ENCODE results near the gene EBF3. TPM values are rescaled to one million over a fixed set of nuclear protein-coding genes. Genes with fewer than 3 reads are reported as not detected.

EBF3 gene
- total RNA-seq, 4 donors from 2014 or later = 1.4 to 4.2 (median 2.4) TPM

DNA sequence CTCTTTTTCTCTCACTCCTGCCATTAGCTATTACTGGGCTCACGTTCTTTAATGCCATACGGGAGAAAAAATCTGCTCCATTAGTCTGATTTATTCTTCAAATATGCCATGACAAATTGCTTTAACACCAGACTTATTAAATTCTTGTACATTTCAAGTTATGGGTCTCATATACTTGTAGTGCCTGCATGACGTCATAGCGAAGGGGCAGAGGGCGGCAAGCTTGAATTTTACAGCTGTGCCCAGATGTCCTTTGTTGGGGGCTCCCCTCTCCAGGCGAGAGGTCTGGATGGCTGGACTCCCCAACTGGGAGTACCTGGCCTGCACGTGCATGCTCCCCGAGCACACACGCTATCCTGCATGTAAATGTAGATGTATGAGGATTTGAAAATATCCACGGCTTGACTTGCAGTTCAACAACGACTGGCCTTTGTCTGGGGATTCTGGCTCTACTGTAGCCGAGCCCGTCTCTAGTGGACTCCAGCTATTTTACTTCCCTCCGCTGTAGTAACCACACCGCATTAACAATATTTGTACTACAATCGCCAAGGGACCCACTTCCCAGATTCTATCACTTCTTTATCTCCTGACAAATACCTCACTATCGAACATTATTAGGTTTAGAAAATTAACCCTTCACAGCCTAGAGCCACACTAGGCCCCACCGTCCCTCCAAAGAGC, 79.5 kb downstream of the EBF3 start:
- WGBS = 85% methylated on average over 18 of the region's 18 CpGs
- DNase-seq (ENCODE audit: low spot score in 2 of 2) = no peak
- TF ChIP-seq POLR2AphosphoS5 (IDR thresholded peaks at IDR 0.05) (no peak), EP300 (IDR thresholded peaks at IDR 0.05) (no peak), POLR2A (IDR thresholded peaks at IDR 0.05) (no peak)
- TF ChIP-seq, protein P1, sequence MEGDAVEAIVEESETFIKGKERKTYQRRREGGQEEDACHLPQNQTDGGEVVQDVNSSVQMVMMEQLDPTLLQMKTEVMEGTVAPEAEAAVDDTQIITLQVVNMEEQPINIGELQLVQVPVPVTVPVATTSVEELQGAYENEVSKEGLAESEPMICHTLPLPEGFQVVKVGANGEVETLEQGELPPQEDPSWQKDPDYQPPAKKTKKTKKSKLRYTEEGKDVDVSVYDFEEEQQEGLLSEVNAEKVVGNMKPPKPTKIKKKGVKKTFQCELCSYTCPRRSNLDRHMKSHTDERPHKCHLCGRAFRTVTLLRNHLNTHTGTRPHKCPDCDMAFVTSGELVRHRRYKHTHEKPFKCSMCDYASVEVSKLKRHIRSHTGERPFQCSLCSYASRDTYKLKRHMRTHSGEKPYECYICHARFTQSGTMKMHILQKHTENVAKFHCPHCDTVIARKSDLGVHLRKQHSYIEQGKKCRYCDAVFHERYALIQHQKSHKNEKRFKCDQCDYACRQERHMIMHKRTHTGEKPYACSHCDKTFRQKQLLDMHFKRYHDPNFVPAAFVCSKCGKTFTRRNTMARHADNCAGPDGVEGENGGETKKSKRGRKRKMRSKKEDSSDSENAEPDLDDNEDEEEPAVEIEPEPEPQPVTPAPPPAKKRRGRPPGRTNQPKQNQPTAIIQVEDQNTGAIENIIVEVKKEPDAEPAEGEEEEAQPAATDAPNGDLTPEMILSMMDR (IDR thresholded peaks at IDR 0.05) = no peak
- Histone ChIP-seq H3K27me3 (no peaks in the 10 kb centered on the region), H3K4me3 (no peak overlapping the region), H3K4me1 (no peaks in the 10 kb centered on the region), H3K9me3 (no peaks in the 10 kb centered on the region), H3K36me3 (no peaks in the 10 kb centered on the region), H3K27ac (no peak overlapping the region)

DNA sequence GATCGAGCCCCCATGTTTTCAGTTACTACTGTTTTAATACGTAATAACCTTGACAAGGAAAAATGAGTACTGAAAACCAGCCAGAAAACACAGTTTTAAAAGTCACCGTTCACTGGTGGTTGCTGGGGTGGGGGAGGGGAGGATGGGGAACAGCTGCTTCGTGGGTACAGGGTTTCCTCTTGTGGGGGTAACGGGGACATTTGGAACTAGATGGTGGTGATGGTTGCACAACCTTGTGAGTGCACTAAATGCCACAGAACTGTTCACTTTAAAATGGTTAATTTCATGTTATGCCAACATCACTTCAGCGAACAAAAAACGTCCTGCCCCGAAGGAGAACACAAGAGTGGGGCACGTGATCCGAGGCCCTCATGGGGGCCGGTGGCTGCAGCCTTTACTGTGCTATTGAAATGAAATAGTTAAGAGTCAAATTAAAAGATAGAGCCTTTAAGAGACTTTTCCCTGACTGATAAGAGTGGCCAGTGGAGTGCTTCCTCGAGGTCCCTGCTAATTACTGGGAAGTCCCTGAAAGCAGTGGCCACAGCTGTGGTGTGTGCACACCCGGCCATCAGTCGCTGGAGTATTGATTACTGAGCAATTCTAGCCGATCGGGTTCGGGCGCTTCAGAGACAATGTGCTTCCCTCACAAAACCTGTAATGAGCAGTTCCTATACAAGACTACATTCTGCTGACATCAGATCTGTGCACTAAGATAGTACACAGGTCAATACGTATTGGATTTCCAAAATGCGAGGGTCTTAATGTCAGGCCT, 80.3 kb downstream of the EBF3 start:
- no peaks in the 10 kb centered on the region for H3K9me3 ChIP-seq
- no peaks in the 10 kb centered on the region for H3K4me1 ChIP-seq
- H3K27ac ChIP-seq = no peak overlapping the region
- H3K36me3 ChIP-seq = no peaks in the 10 kb centered on the region
- TF ChIP-seq POLR2A (IDR thresholded peaks at IDR 0.05) (no peak), POLR2AphosphoS5 (IDR thresholded peaks at IDR 0.05) (no peak), EP300 (IDR thresholded peaks at IDR 0.05) (no peak)
- TF ChIP-seq, protein P1 (IDR thresholded peaks at IDR 0.05) = no peak
- 72% methylated on average over 19 of the region's 20 CpGs for WGBS
- H3K4me3 ChIP-seq = no peak overlapping the region
- no peak for DNase-seq (ENCODE audit: low spot score in 2 of 2)
- no peaks in the 10 kb centered on the region for H3K27me3 ChIP-seq

DNA sequence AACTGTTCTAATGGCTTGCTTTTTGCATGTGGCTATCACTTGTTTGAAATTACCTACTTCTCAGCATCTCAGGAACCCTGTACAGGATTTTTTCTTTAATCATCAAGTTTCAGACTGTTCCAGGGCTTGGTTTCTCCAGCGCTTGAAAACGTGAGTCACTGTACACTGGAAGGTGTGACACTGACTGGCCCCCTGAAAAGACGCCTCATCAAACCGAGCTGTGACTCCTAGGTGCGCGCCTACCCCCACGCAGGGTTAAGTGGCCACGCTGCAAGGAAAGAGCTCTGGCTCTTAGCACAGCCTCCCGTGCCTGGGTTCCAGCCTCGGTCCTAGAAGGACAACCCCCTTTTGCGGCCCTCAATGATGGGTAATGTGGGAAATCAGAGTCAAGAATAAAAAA, 81.0 kb downstream of the EBF3 start:
- Histone ChIP-seq H3K4me1 (no peaks in the 10 kb centered on the region), H3K9me3 (no peaks in the 10 kb centered on the region), H3K27me3 (no peaks in the 10 kb centered on the region), H3K27ac (no peak overlapping the region), H3K36me3 (no peaks in the 10 kb centered on the region), H3K4me3 (no peak overlapping the region)
- WGBS = 85% methylated on average over 11 of the region's 11 CpGs
- no peak for DNase-seq (ENCODE audit: low spot score in 2 of 2)
- TF ChIP-seq, protein P1 (IDR thresholded peaks at IDR 0.05) = no peak
- TF ChIP-seq EP300 (IDR thresholded peaks at IDR 0.05) = no peak
- TF ChIP-seq POLR2A (IDR thresholded peaks at IDR 0.05) = no peak
- no peak for TF ChIP-seq POLR2AphosphoS5 (IDR thresholded peaks at IDR 0.05)

DNA sequence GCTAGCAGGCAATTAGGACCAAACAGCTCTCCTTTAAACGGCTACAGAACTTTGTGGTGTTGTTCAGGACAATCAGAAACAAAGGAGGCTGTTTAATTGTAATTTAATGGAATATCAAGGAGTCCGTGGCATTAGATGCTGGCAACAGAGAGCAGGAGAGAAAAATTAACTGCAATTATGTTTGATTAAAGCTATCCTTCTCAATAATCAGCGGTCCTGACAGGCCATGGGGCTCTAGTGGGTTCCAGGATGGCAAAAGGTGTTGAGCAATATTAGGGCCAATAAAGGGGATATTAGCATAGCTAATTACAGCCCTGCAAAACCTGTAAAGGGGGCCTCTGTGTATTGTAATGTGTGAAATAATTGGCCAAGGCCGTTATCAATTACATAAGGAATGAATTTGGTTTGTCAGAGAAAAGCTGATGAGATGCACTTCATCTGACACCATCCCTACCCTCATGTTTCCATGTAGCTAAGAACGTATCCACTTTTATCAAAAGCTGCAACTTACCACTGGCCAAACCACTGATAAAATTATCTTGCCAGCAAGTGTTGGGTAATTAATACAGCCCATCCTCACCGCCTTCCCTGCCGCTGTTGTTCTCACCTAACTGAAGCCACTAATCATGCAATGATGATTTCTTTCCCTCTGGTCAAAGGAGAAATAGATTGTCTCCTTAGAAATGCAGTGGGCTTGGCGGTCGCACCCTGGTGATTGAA, 81.6 kb downstream of the EBF3 start:
- no peaks in the 10 kb centered on the region for H3K27me3 ChIP-seq
- H3K9me3 ChIP-seq = no peaks in the 10 kb centered on the region
- no peak for DNase-seq (ENCODE audit: low spot score in 2 of 2)
- H3K27ac ChIP-seq = no peak overlapping the region
- H3K36me3 ChIP-seq = no peaks in the 10 kb centered on the region
- 81% methylated on average over 9 of the region's 9 CpGs for WGBS
- H3K4me3 ChIP-seq = no peak overlapping the region
- no peaks in the 10 kb centered on the region for H3K4me1 ChIP-seq
- TF ChIP-seq POLR2A (IDR thresholded peaks at IDR 0.05) = no peak
- no peak for TF ChIP-seq POLR2AphosphoS5 (IDR thresholded peaks at IDR 0.05)
- TF ChIP-seq, protein P1 (IDR thresholded peaks at IDR 0.05) = no peak
- TF ChIP-seq EP300 (IDR thresholded peaks at IDR 0.05) = no peak

DNA sequence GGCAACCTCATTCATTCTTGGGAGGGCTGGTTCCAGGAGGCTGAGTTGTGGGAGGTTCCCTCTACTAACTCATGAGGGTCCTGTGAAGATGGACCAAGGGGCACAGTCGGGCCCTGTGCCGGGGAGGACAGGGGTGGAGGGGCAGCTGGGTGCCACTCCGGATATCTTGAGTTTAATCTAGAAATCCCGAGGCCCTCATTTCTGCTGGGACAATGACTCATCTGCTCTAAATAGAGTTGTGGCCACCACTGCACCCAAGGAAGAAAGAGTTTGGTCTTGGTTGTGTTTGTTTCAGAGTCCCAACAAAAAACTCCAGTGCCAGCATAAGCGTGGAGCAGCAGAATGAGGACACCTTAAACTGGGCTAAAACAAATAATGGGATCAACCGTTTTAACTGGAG, 82.4 kb downstream of the EBF3 start:
- Histone ChIP-seq H3K4me3 (no peak overlapping the region), H3K4me1 (no peaks in the 10 kb centered on the region), H3K9me3 (no peaks in the 10 kb centered on the region), H3K27me3 (no peaks in the 10 kb centered on the region), H3K36me3 (no peaks in the 10 kb centered on the region), H3K27ac (no peak overlapping the region)
- TF ChIP-seq POLR2A (IDR thresholded peaks at IDR 0.05) (no peak), EP300 (IDR thresholded peaks at IDR 0.05) (no peak), POLR2AphosphoS5 (IDR thresholded peaks at IDR 0.05) (no peak)
- TF ChIP-seq, protein P1 (IDR thresholded peaks at IDR 0.05) = no peak
- WGBS = 80% methylated on average over 6 of the region's 6 CpGs
- no peak for DNase-seq (ENCODE audit: low spot score in 2 of 2)

All from suprapubic skin (tissue), 4 donors.